Effector memory CD8-positive, alpha-beta T cell (primary cell): ENCODE measurements around the gene CCNY.

Source experiments
- ATAC-seq: fragments of 150-1000 bp; cut with Tn5 transposase; replicated peaks from 2 replicates; pipeline ENCODE4 v1.10.0; 2021; ENCODE audit warnings: mild to moderate bottlenecking, moderate library complexity
- DNase-seq, 3 experiments: peaks; one replicate each; pipeline ENCODE4 v3.0.0; 2021
- H3K27ac Mint-ChIP-seq, 2 donors: one replicate each; pipeline ENCODE4 v1.8.0; 2022; ENCODE audit warnings: mild to moderate bottlenecking in 2 of 2, mixed read lengths in 2 of 2, moderate library complexity in 2 of 2
- H3K27me3 Mint-ChIP-seq, 2 donors: one replicate each; pipeline ENCODE4 v1.8.0; 2022; ENCODE audit warnings: mixed read lengths in 2 of 2
- H3K36me3 Mint-ChIP-seq: one replicate; pipeline ENCODE4 v1.8.0; 2022; ENCODE audit warnings: mild to moderate bottlenecking, moderate library complexity, mixed read lengths; ENCODE audit not compliant: insufficient read depth
- H3K4me1 Mint-ChIP-seq, 2 donors: one replicate each; pipeline ENCODE4 v1.8.0; 2022; ENCODE audit warnings: low read depth in 2 of 2, mixed read lengths in 2 of 2
- H3K4me3 Mint-ChIP-seq, 2 donors: one replicate each; pipeline ENCODE4 v1.8.0; 2022; ENCODE audit warnings: mild to moderate bottlenecking in 2 of 2, mixed read lengths in 2 of 2, moderate library complexity in 2 of 2
- H3K9me3 Mint-ChIP-seq, 2 donors: one replicate each; pipeline ENCODE4 v1.8.0; 2022; ENCODE audit warnings: mixed read lengths in 2 of 2

CCNY gene

GRCh38 chr10:35554461-35555056 is 218.2 kb downstream of the CCNY start:
- Mint-ChIP-seq H3K36me3 (peaks cover 24% of the 10 kb centered on the region), H3K4me1 (peaks cover 6 to 12% of the 10 kb centered on the region in 2 donors), H3K27me3 (no peaks in the 10 kb centered on the region), H3K9me3 (no peaks in the 10 kb centered on the region), H3K4me3 (no peak overlapping the region), H3K27ac (peak overlapping the region; percentile 33 to 38)
- no peak for ATAC-seq
- DNase-seq, result no peak

- peak overlapping the region in 1 of 2 donors; percentile 30 for H3K27ac Mint-ChIP-seq
- no peak for DNase-seq
Observed at GRCh38 chr10:35555962-35556930, 219.9 kb downstream of the CCNY start.

GRCh38 chr10:35558276-35558675 is 222.0 kb downstream of the CCNY start:
- Mint-ChIP-seq H3K27ac (peak overlapping the region in 1 of 2 donors; percentile 18), H3K9me3 (no peaks in the 10 kb centered on the region), H3K27me3 (no peaks in the 10 kb centered on the region), H3K4me3 (no peak overlapping the region), H3K36me3 (peaks cover 21% of the 10 kb centered on the region), H3K4me1 (peaks cover 0 to 1% of the 10 kb centered on the region in 2 donors)
- DNase-seq (no peak), ATAC-seq (no peak)

More at GRCh38 chr10:35555962-35556930, 219.9 kb downstream of the CCNY start:
- H3K4me3 Mint-ChIP-seq, result no peak overlapping the region
- H3K9me3 Mint-ChIP-seq, result no peaks in the 10 kb centered on the region
- peaks cover 24% of the 10 kb centered on the region for H3K36me3 Mint-ChIP-seq
- no peaks in the 10 kb centered on the region for H3K27me3 Mint-ChIP-seq
- H3K4me1 Mint-ChIP-seq, result peaks cover 0 to under 1% of the 10 kb centered on the region in 2 donors
- ATAC-seq, result no peak

- Mint-ChIP-seq H3K9me3 (no peaks in the 10 kb centered on the region), H3K36me3 (peaks cover 16% of the 10 kb centered on the region), H3K27ac (peak overlapping the region in 1 of 2 donors; percentile 32), H3K27me3 (no peaks in the 10 kb centered on the region), H3K4me1 (peaks cover 0 to 5% of the 10 kb centered on the region in 2 donors), H3K4me3 (no peak overlapping the region)
- no peak for ATAC-seq
- DNase-seq, result no peak
Observed at GRCh38 chr10:35559416-35559815, 223.1 kb downstream of the CCNY start.

- H3K4me1 Mint-ChIP-seq, result peaks cover 0 to 5% of the 10 kb centered on the region in 2 donors
- H3K27ac Mint-ChIP-seq, result no peak overlapping the region
- H3K4me3 Mint-ChIP-seq, result no peak overlapping the region
- no peaks in the 10 kb centered on the region for H3K9me3 Mint-ChIP-seq
- no peak for ATAC-seq
- H3K36me3 Mint-ChIP-seq, result peaks cover 25% of the 10 kb centered on the region
- no peaks in the 10 kb centered on the region for H3K27me3 Mint-ChIP-seq
- DNase-seq, result no peak
Observed at GRCh38 chr10:35561715-35562114, 225.4 kb downstream of the CCNY start.

- Mint-ChIP-seq H3K4me3 (no peak overlapping the region), H3K4me1 (peaks cover 0 to 5% of the 10 kb centered on the region in 2 donors), H3K9me3 (no peaks in the 10 kb centered on the region), H3K36me3 (peaks cover 26% of the 10 kb centered on the region), H3K27me3 (no peaks in the 10 kb centered on the region), H3K27ac (peak overlapping the region in 1 of 2 donors; percentile 13)
- DNase-seq (no peak), ATAC-seq (no peak)
Observed at GRCh38 chr10:35562427-35562826, 226.1 kb downstream of the CCNY start.

- H3K9me3 Mint-ChIP-seq, result no peaks in the 10 kb centered on the region
- peaks cover 0 to 5% of the 10 kb centered on the region in 2 donors for H3K4me1 Mint-ChIP-seq
- no peak overlapping the region for H3K4me3 Mint-ChIP-seq
- H3K27ac Mint-ChIP-seq, result peak overlapping the region in 1 of 2 donors; percentile 12
- peaks cover 34% of the 10 kb centered on the region for H3K36me3 Mint-ChIP-seq
- DNase-seq (peak in 1 of 3 experiments; percentile 13), ATAC-seq (peak; percentile 49)
- H3K27me3 Mint-ChIP-seq, result no peaks in the 10 kb centered on the region
Observed at GRCh38 chr10:35563261-35563891, 227.1 kb downstream of the CCNY start.

GRCh38 chr10:35564341-35564968 is 228.1 kb downstream of the CCNY start:
- no peak overlapping the region for H3K4me3 Mint-ChIP-seq
- H3K4me1 Mint-ChIP-seq, result peaks cover 0 to 5% of the 10 kb centered on the region in 2 donors
- DNase-seq, result no peak
- no peaks in the 10 kb centered on the region for H3K9me3 Mint-ChIP-seq
- H3K36me3 Mint-ChIP-seq, result peaks cover 45% of the 10 kb centered on the region
- no peak for ATAC-seq
- peak overlapping the region in 1 of 2 donors; percentile 38 for H3K27ac Mint-ChIP-seq
- no peaks in the 10 kb centered on the region for H3K27me3 Mint-ChIP-seq

GRCh38 chr10:35565602-35566081 is 229.3 kb downstream of the CCNY start:
- ATAC-seq (no peak), DNase-seq (no peak)
- Mint-ChIP-seq H3K36me3 (peaks cover 49% of the 10 kb centered on the region), H3K4me3 (no peak overlapping the region), H3K9me3 (no peaks in the 10 kb centered on the region), H3K27ac (no peak overlapping the region), H3K27me3 (no peaks in the 10 kb centered on the region), H3K4me1 (peaks cover 0 to 5% of the 10 kb centered on the region in 2 donors)

- ATAC-seq, result no peak
- peaks cover 54% of the 10 kb centered on the region for H3K36me3 Mint-ChIP-seq
- no peaks in the 10 kb centered on the region for H3K9me3 Mint-ChIP-seq
- no peak overlapping the region for H3K4me3 Mint-ChIP-seq
- H3K27ac Mint-ChIP-seq, result no peak overlapping the region
- no peaks in the 10 kb centered on the region for H3K27me3 Mint-ChIP-seq
- DNase-seq, result no peak
- H3K4me1 Mint-ChIP-seq, result peaks cover 0 to 5% of the 10 kb centered on the region in 2 donors
Observed at GRCh38 chr10:35567951-35568350, 231.6 kb downstream of the CCNY start.

GRCh38 chr10:35568483-35569015 is 232.2 kb downstream of the CCNY start:
- ATAC-seq (no peak), DNase-seq (no peak)
- peaks cover 0 to 2% of the 10 kb centered on the region in 2 donors for H3K4me1 Mint-ChIP-seq
- no peak overlapping the region for H3K4me3 Mint-ChIP-seq
- H3K36me3 Mint-ChIP-seq, result peaks cover 57% of the 10 kb centered on the region
- H3K27me3 Mint-ChIP-seq, result no peaks in the 10 kb centered on the region
- no peaks in the 10 kb centered on the region for H3K9me3 Mint-ChIP-seq
- H3K27ac Mint-ChIP-seq, result no peak overlapping the region

- Mint-ChIP-seq H3K27me3 (no peaks in the 10 kb centered on the region), H3K36me3 (peaks cover 54% of the 10 kb centered on the region), H3K4me3 (no peak overlapping the region), H3K27ac (no peak overlapping the region), H3K9me3 (no peaks in the 10 kb centered on the region), H3K4me1 (peaks cover 0 to 1% of the 10 kb centered on the region in 2 donors)
- no peak for DNase-seq
- ATAC-seq, result no peak
Observed at GRCh38 chr10:35569111-35569707, 232.9 kb downstream of the CCNY start.
